Hepatocyte (in vitro differentiated cells): Measurements from ENCODE around the gene PTPRK. TPM values are rescaled to one million over a fixed set of nuclear protein-coding genes. Genes with fewer than 3 reads are reported as not detected.
"Not testable (repeated sequence)": the region's sequence is repeated elsewhere in the genome, so short reads cannot be mapped to it uniquely, and the experiment has no call there.

Source experiments
- DNase-seq: peaks from one replicate; pipeline ENCODE4 v3.0.0-alpha.2; 2016; ENCODE audit warnings: low spot score
- H2AFZ ChIP-seq: fragments of 200-600 bp; sonication (generic); 2 replicates; pipeline ENCODE4 v1.6.0; 2016; ENCODE audit warnings: antibody characterized with exemption, mild to moderate bottlenecking
- H3K27ac ChIP-seq: fragments of 200-600 bp; sonication (generic); 2 replicates; pipeline ENCODE4 v1.5.1; 2016; ENCODE audit warnings: mild to moderate bottlenecking
- H3K27me3 ChIP-seq: fragments of 200-600 bp; sonication (generic); 2 replicates; pipeline ENCODE4 v1.6.1; 2016
- H3K36me3 ChIP-seq: fragments of 200-600 bp; sonication (generic); replicated peaks from 2 replicates; pipeline ENCODE4 v1.5.1; 2016; ENCODE audit warnings: low read depth; ENCODE audit not compliant: insufficient read depth
- H3K4me1 ChIP-seq: fragments of 200-600 bp; sonication (generic); 2 replicates; pipeline ENCODE4 v1.5.1; 2016; ENCODE audit warnings: mild to moderate bottlenecking, moderate library complexity; ENCODE audit not compliant: insufficient read depth
- H3K4me2 ChIP-seq: fragments of 200-600 bp; sonication (generic); 2 replicates; pipeline ENCODE4 v1.6.0; 2016
- H3K4me3 ChIP-seq: fragments of 200-600 bp; sonication (generic); 2 replicates; pipeline ENCODE4 v1.5.1; 2016; ENCODE audit warnings: mild to moderate bottlenecking
- H3K79me2 ChIP-seq: fragments of 200-600 bp; sonication (generic); 2 replicates; pipeline ENCODE4 v1.6.0; 2017; ENCODE audit warnings: mild to moderate bottlenecking
- H3K9me2 ChIP-seq: fragments of 200-600 bp; sonication (generic); replicated peaks from 2 replicates; pipeline ENCODE4 v1.6.0; 2017; ENCODE audit warnings: mild to moderate bottlenecking; ENCODE audit not compliant: insufficient read depth
- H3K9me3 ChIP-seq: fragments of 200-600 bp; sonication (generic); 2 replicates; pipeline ENCODE4 v1.5.1; 2016; ENCODE audit warnings: low read depth, mild to moderate bottlenecking
- H4K20me1 ChIP-seq: fragments of 200-600 bp; sonication (generic); 2 replicates; pipeline ENCODE4 v1.6.0; 2016; ENCODE audit warnings: mild to moderate bottlenecking; ENCODE audit not compliant: insufficient read depth, poor library complexity, severe bottlenecking
- CTCF ChIP-seq: fragments of 200-600 bp; sonication (generic); IDR thresholded peaks from 2 replicates; pipeline ENCODE4 v1.5.1; 2016; ENCODE audit warnings: antibody characterized with exemption, mild to moderate bottlenecking; ENCODE audit not compliant: poor library complexity
- EZH2 ChIP-seq: fragments of 200-600 bp; sonication (generic); IDR thresholded peaks from 2 replicates; pipeline ENCODE4 v1.6.1; 2016; ENCODE audit warnings: antibody characterized with exemption, mild to moderate bottlenecking, borderline replicate concordance
- EZH2phosphoT487 ChIP-seq: fragments of 200-600 bp; sonication (generic); IDR thresholded peaks from one replicate; pipeline ENCODE4 v1.6.1; 2018; ENCODE audit warnings: antibody characterized with exemption, mild to moderate bottlenecking, low read depth, moderate library complexity; ENCODE audit not compliant: unreplicated experiment, severe bottlenecking
- WGBS: methylation state at CpG from one replicate; pipeline ENCODE4 v1.1.6; 2016; ENCODE audit warnings: low lambda C conversion rate; ENCODE audit errors: missing lambda C conversion rate; 5-methylcytosine and 5-hydroxymethylcytosine counted together
- polyA plus RNA-seq: library from polyadenylated mRNA; unstranded; fragments of >200 nt; fragmentation: Nextera tagmentation; extraction: Ambion mirVana; gene quantifications from 2 replicates; pipeline ENCODE4 v1.2.1, GENCODE V29; 2016
- total RNA-seq: library from RNA; depleted of rRNA; stranded (reverse); fragments of >200 nt; gene quantifications from 2 replicates; pipeline ENCODE4 v1.2.3, GENCODE V29; 2014

PTPRK gene
- total and polyA plus RNA-seq, 2 experiments from 2014 or later, result 42.0 to 80.2 TPM

DNA sequence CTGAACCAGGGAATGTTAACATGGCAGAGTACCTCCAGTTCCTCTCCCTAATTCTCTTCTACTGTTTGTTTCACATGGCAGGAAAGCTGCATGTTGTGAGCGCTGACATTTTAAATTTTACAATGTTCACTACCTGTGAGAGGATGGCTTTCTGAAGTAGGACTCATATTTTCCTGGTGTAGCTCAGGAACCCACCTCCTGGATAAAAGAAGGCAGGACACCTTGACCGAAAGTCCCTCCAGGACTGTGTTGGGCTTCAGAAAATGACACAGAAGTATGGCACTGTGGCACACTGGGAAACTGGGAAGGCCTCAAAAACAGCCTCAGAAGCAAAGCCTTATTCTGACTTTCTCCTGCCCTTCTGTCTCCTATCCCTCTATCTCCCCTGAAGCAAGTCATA lies 33.3 kb downstream of the PTPRK start:
- no peak overlapping the region for H3K4me3 ChIP-seq
- peaks cover 2% of the 10 kb centered on the region for H3K4me1 ChIP-seq
- no peaks in the 10 kb centered on the region for H3K36me3 ChIP-seq
- DNase-seq, result peak; percentile 36
- peaks cover 95% of the 10 kb centered on the region for H3K79me2 ChIP-seq
- WGBS, result 93% methylated on average over 2 of the region's 2 CpGs
- no peak overlapping the region for H2AFZ ChIP-seq
- no peak overlapping the region for H3K4me2 ChIP-seq
- TF ChIP-seq CTCF (peak; percentile 20), EZH2phosphoT487 (no peak)
- H3K9me2 ChIP-seq, result no peaks in the 10 kb centered on the region
- H3K27me3 ChIP-seq, result no peaks in the 10 kb centered on the region
- no peaks in the 10 kb centered on the region for H3K9me3 ChIP-seq
- no peak overlapping the region for H3K27ac ChIP-seq
- peaks cover 6% of the 10 kb centered on the region for H4K20me1 ChIP-seq

DNA sequence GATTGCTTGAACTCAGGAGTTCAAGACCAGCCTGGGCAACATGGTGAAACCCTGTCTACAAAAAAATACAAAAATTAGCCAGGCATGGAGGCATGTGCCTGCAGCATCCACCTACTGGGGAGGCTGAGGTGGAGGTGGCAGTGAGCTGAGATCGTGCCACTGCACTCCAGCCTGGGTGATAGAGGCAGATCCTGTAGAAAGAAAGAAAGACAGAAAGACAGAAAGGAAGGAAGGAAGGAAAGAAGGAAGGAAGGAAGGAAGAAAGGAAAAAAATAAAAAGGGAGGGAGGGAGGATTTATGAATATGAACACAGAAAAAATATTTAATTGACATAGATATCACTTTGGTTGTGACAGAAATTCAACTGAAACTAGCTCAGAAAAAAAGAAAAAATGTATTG lies 33.8 kb downstream of the PTPRK start:
- not testable (repeated sequence) for H3K27ac ChIP-seq, H3K4me3 ChIP-seq, H3K27me3 ChIP-seq, H3K9me3 ChIP-seq, H4K20me1 ChIP-seq, H3K4me1 ChIP-seq, H3K36me3 ChIP-seq, H3K4me2 ChIP-seq, H2AFZ ChIP-seq, H3K9me2 ChIP-seq, DNase-seq
- WGBS, result 100% methylated on average over 1 of the region's 1 CpG
- peaks cover 95% of the 10 kb centered on the region for H3K79me2 ChIP-seq

GRCh38 chr6:128483472-128484135 lies 36.8 kb downstream of the PTPRK start:
- Histone ChIP-seq H3K4me1 (no peaks in the 10 kb centered on the region), H3K79me2 (peaks cover 95% of the 10 kb centered on the region), H4K20me1 (peaks cover 3% of the 10 kb centered on the region), H3K36me3 (no peaks in the 10 kb centered on the region), H3K4me3 (no peak overlapping the region), H3K27ac (no peak overlapping the region), H3K9me2 (no peaks in the 10 kb centered on the region), H2AFZ (no peak overlapping the region), H3K27me3 (no peaks in the 10 kb centered on the region), H3K4me2 (no peak overlapping the region), H3K9me3 (no peaks in the 10 kb centered on the region)
- 83% methylated on average over 5 of the region's 5 CpGs for WGBS
- no peak for DNase-seq
- TF ChIP-seq EZH2phosphoT487 (no peak), CTCF (no peak), EZH2 (no peak)

DNA sequence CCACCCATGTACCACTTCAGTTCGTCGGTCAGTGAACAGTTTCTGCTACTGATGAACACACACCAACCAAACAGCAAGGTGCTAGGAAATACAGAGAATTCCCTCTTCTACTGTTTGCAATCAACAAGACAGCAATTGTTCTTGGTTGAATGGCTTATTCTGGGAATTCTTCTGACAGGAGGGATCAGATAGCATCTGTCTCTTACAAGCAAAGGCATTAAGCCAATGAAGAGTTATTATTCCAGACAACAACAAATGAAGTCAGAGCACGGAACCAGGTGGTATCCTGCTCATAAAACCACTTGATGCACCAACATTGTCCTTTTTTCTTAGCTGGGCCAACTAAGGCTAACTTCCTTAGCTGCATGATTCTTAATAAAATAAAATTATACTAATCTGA lies 37.8 kb downstream of the PTPRK start:
- WGBS, result 82% methylated on average over 3 of the region's 3 CpGs

More for the DNA sequence above, 37.8 kb downstream of the PTPRK start:
- no peaks in the 10 kb centered on the region for H3K27me3 ChIP-seq
- no peak overlapping the region for H3K4me3 ChIP-seq
- no peaks in the 10 kb centered on the region for H3K9me2 ChIP-seq
- DNase-seq, result no peak
- H2AFZ ChIP-seq, result no peak overlapping the region
- H3K79me2 ChIP-seq, result peaks cover 98% of the 10 kb centered on the region
- H3K4me1 ChIP-seq, result no peaks in the 10 kb centered on the region
- TF ChIP-seq CTCF (no peak), EZH2 (no peak), EZH2phosphoT487 (no peak)
- no peak overlapping the region for H3K27ac ChIP-seq
- no peaks in the 10 kb centered on the region for H3K36me3 ChIP-seq
- H3K4me2 ChIP-seq, result no peak overlapping the region
- H3K9me3 ChIP-seq, result no peaks in the 10 kb centered on the region
- H4K20me1 ChIP-seq, result peaks cover 5% of the 10 kb centered on the region
